NCI-H2081 (cell line): ENCODE measurements around the gene C14orf93.
"Not testable (repeated sequence)": the region's sequence is repeated elsewhere in the genome, so short reads cannot be mapped to it uniquely, and the experiment has no call there.

Source experiments
- DNase-seq, 2 experiments: peaks; one replicate each; lab custom pipeline; 2025; lab: John Stamatoyannopoulos, UW

The C14orf93 gene

GRCh38 chr14:23021434-23021833 lies 11.5 kb upstream of the C14orf93 start:
- DNase-seq, result no peak

GRCh38 chr14:23020143-23021128 lies 10.5 kb upstream of the C14orf93 start:
- no peak for DNase-seq

- DNase-seq, result no peak
Observed at GRCh38 chr14:23018107-23018506, 8.2 kb upstream of the C14orf93 start.

GRCh38 chr14:23017091-23017490 lies 7.1 kb upstream of the C14orf93 start:
- DNase-seq, result no peak

- DNase-seq, result no peak
Observed at GRCh38 chr14:23015618-23016017, 5.7 kb upstream of the C14orf93 start.

DNA sequence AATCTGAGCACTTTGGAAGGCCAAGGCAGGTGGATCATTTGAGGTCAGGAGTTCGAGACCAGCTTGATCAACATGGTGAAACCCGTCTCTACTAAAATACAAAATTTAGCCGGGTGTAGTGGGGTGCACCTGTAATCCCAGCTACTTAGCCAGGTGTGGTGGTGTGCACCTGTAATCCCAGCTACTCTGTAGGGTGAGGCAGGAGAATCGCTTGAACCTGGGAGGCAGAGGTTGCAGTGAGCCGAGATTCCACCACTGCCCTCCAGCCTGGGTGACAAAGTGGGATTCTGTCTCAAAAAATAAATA lies 3.8 kb upstream of the C14orf93 start:
- DNase-seq, result not testable (repeated sequence)

DNA sequence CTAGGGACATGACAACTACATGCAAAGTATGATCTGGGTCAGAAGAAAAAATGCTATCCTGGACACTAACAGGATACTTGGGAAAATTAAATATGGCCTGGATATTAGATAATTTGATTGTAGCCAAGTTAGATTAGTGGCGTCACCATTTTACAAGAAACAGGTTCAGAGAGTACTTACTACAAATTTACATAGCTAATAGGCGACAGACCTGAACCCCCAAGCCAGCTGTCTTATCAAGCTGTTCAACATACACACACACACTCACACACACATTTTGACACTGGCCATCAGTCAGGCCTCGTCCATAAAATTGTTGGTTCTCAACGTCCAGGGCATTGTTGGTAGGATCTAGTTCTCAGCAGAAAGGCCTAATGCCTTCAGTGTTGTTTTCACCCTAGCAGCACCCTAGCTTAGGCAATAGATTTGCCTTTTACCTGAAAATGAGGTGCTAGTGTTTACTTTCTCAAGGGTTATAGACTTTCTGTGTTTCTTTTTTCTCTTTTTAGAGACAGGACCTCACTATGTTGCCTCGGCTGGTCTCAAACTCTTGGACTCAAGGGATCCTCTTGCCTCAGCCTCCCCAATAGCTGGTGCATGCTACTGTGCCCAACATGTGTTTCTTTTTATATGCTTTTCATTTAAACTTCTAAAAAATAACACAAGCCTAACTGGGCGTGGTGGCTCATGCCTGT lies 3.3 kb upstream of the C14orf93 start:
- DNase-seq, result no peak

GRCh38 chr14:23009483-23009938 lies 432 bp downstream of the C14orf93 start:
- DNase-seq, result peak in 1 of 2 experiments; percentile 42

GRCh38 chr14:23008831-23009230 lies 1.1 kb downstream of the C14orf93 start:
- DNase-seq, result peak; percentile 37 to 73

- DNase-seq, result peak; percentile 97 to 98
Observed at GRCh38 chr14:23006544-23007419, 3.2 kb downstream of the C14orf93 start.

GRCh38 chr14:23006188-23006534 lies 3.8 kb downstream of the C14orf93 start:
- DNase-seq, result no peak

GRCh38 chr14:23005451-23006187 lies 4.3 kb downstream of the C14orf93 start:
- no peak for DNase-seq

DNA sequence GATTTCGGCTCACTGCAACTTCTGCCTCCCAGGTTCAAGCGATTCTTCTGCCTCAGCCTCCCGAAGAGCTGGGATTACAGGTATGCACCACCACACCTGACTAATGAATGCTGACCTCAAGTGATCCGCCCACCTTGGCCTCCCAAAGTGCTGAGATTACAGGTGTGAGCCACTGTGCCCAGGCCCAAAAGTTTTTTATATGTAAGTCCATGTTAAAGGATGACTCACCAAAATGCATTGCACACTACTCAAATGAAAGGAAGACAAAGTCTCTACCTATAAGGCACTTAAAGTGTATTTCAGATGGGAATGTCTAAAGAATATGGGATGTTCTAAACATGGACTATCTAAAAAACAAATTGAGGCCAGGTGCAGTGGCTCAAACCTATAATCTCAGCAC lies 5.7 kb downstream of the C14orf93 start:
- DNase-seq, result not testable (repeated sequence)

GRCh38 chr14:23002592-23002991 lies 7.4 kb downstream of the C14orf93 start:
- DNase-seq, result no peak

- DNase-seq, result no peak
Observed at GRCh38 chr14:23000860-23001259, 9.1 kb downstream of the C14orf93 start.

GRCh38 chr14:22998329-22999012 lies 11.5 kb downstream of the C14orf93 start:
- no peak for DNase-seq

DNA sequence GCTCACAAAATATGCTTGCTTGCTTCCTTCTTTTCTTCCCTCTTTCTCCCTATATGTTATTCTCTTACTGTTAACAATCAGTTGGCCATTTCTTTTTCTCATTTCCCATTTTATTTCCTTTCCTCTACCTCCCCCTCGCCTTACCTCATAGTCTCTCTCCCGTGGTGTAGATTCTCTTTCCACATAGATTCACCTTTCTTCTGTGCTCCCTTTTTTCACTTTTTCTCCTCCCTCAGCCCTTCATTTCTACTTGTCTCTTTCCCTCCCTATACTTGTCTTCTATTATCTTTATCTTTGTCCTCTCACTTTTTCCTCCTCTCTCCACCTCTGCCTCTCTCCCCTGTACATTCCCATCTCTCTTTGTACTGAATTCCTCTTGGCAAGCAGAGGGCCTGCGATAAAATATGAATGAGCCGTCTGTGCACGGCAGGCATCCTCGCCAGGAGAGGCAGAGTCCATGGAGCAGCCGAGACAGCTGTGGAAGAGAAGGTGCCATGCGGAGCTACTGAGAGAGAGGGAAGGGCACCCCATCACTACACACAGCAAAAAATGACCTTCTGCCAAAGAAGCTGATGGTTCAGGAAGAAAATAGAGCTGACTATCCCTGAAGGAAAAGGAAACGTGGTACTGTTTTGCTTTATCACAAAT lies 12.1 kb downstream of the C14orf93 start:
- DNase-seq, result no peak

- DNase-seq, result no peak
Observed at GRCh38 chr14:22996768-22997654, 12.9 kb downstream of the C14orf93 start.

GRCh38 chr14:22995889-22996625 lies 13.9 kb downstream of the C14orf93 start:
- no peak for DNase-seq
